Measurements from ENCODE around the gene CCDC154. TPM values are rescaled to one million over a fixed set of nuclear protein-coding genes. Genes with fewer than 3 reads are reported as not detected.

CCDC154 gene
- total and polyA plus RNA-seq, 2 donors (not counting 1 experiment from before 2014, with no cell fraction given) = 12.4 to 22.9 TPM

DNA sequence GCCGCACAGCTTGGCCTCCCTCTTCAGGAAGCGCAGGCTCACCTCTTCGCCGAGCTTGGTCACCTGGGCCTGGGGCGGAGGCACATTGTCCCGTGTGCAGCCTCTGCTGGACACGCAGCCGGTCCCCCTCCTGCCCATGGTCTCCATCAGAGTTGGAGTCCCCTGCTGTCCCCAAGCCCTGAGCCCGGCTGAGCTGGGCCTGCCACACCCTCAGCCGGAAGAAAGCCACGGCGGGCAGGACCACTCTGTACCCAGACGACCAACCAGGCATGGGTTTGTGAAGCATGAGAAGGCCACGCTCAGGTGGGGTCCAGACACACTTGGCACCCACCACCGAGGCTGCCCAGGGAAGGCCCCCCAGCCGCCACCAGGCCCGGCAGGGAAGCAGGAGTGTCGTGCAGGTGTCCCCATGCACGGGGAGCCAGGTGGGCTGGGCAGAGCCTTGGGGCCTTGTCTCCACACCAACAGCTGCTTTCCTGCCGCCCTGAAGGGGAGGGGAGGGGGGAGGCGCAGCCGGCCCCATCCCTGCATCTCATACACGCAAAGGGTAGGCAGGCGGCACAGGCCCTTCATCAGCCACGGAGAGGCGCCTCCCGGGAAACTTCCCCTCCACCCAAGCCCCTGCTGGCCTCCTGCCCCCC is 5.2 kb downstream of the CCDC154 start:
- Histone ChIP-seq H3K4me2 (replicated peaks; ENCODE audit: low read depth, low read length, poor library complexity, severe bottlenecking) (no peak overlapping the region), H3K36me3 (replicated peaks in 1 of 2; ENCODE audit: control extremely low read depth in 1 of 2, control insufficient read depth in 1 of 2, extremely low read depth in 1 of 2, insufficient read depth in 2 of 2, low read length in 1 of 2) (no peaks in the 10 kb centered on the region), H4K20me1 (ENCODE audit: control insufficient read depth, insufficient read depth, low read length, poor library complexity, severe bottlenecking) (no peaks in the 10 kb centered on the region), H3K27ac (ENCODE audit: low read length in 2 of 2) (no peak overlapping the region), H3K79me2 (ENCODE audit: control insufficient read depth, insufficient read depth, low read length) (no peaks in the 10 kb centered on the region), H2AFZ (ENCODE audit: insufficient read depth, low read depth, low read length, poor library complexity, severe bottlenecking) (no peak overlapping the region), H3K9ac (ENCODE audit: low read length) (no peak overlapping the region), H3K9me3 (ENCODE audit: control extremely low read depth in 1 of 3, control insufficient read depth in 2 of 3, insufficient read depth in 1 of 3, low read length in 2 of 3) (no peaks in the 10 kb centered on the region), H3K4me3 (ENCODE audit: control extremely low read depth in 1 of 5, extremely low read depth in 1 of 5, insufficient read depth in 1 of 5, low read depth in 2 of 5, low read length in 4 of 5) (no peak overlapping the region), H3K4me1 (ENCODE audit: control insufficient read depth in 2 of 2, insufficient read depth in 2 of 2, low read length in 2 of 2) (peaks cover 3 to 6% of the 10 kb centered on the region in 2 donors), H3K27me3 (replicated peaks in 1 of 4; ENCODE audit: control extremely low read depth in 1 of 4, control insufficient read depth in 3 of 4, insufficient read depth in 4 of 4, low read length in 3 of 4) (no peaks in the 10 kb centered on the region)
- ChIA-PET CTCF (no interaction called here), POLR2A (interaction anchor here (0.6 kb wide), 1 partner anchor 39 kb away, joined by 9 read pairs; no protein-coding TSS in a partner anchor)
- Mint-ChIP-seq H3K4me3 (no peak overlapping the region), H3K27me3 (no peaks in the 10 kb centered on the region), H3K4me1 (no peaks in the 10 kb centered on the region), H3K27ac (no peak overlapping the region), H3K9me3 (ENCODE audit: insufficient read depth) (no peaks in the 10 kb centered on the region)
- DNase-seq (no peak), ATAC-seq (ENCODE audit: low read depth) (no peak)
- intact Hi-C loops (cut with micrococcal nuclease) = no loop called here
- TF ChIP-seq EZH2 (IDR thresholded peaks at IDR 0.05; ENCODE audit: borderline replicate concordance, insufficient read depth, low read depth, low read length, poor library complexity, severe bottlenecking) = no peak
- TF ChIP-seq, protein P1, sequence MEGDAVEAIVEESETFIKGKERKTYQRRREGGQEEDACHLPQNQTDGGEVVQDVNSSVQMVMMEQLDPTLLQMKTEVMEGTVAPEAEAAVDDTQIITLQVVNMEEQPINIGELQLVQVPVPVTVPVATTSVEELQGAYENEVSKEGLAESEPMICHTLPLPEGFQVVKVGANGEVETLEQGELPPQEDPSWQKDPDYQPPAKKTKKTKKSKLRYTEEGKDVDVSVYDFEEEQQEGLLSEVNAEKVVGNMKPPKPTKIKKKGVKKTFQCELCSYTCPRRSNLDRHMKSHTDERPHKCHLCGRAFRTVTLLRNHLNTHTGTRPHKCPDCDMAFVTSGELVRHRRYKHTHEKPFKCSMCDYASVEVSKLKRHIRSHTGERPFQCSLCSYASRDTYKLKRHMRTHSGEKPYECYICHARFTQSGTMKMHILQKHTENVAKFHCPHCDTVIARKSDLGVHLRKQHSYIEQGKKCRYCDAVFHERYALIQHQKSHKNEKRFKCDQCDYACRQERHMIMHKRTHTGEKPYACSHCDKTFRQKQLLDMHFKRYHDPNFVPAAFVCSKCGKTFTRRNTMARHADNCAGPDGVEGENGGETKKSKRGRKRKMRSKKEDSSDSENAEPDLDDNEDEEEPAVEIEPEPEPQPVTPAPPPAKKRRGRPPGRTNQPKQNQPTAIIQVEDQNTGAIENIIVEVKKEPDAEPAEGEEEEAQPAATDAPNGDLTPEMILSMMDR (IDR thresholded peaks at IDR 0.05) = no peak
- 87% methylated on average over 18 of the region's 27 CpGs for WGBS (ENCODE audit: insufficient coverage)

DNA sequence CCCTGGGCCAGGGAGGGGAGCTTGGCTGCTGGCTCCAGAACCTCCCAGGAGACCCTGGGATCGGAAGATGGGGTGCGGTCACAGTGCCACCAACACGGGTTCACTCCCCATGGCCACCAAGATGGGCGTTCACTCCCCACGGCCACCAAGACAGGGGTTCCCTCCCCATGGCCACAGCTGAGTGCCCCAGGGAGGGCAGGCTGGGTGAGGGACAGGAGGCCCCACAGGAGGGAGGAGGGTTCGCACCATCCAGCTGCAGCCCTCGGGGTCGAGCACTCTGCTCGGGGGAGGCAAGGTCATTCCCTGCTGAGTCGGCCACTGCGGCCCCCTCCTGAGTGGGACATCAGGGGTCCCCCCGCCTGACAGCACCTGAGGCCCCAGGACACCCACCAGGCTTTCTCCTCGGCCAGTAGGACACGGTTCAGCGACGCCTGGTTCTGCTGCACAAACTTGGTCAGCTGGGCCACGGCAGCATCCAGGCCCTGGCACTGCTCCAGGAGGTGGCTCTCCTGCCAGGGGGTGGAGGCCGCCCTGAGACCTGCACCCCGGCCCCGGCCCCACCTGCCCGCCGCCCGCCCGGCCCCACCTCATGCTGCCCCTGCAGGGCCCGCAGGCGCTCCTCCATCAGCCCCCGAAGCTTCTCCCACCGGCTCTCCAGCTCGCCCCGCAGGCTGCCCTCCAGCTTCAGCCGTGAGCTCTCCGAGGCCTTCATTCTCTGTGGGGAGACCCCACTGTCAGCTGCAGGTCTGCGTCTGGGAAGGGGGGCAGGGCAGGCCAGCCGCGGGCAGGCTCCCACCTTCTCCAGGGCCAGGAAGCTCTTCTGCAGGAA is 5.9 kb downstream of the CCDC154 start:
- Histone ChIP-seq H4K20me1 (ENCODE audit: control insufficient read depth, insufficient read depth, low read length, poor library complexity, severe bottlenecking) (no peaks in the 10 kb centered on the region), H3K36me3 (replicated peaks in 1 of 2; ENCODE audit: control extremely low read depth in 1 of 2, control insufficient read depth in 1 of 2, extremely low read depth in 1 of 2, insufficient read depth in 2 of 2, low read length in 1 of 2) (no peaks in the 10 kb centered on the region), H3K4me3 (ENCODE audit: control extremely low read depth in 1 of 5, extremely low read depth in 1 of 5, insufficient read depth in 1 of 5, low read depth in 2 of 5, low read length in 4 of 5) (no peak overlapping the region), H3K27me3 (replicated peaks in 1 of 4; ENCODE audit: control extremely low read depth in 1 of 4, control insufficient read depth in 3 of 4, insufficient read depth in 4 of 4, low read length in 3 of 4) (no peaks in the 10 kb centered on the region), H3K4me2 (replicated peaks; ENCODE audit: low read depth, low read length, poor library complexity, severe bottlenecking) (no peak overlapping the region), H3K27ac (ENCODE audit: low read length in 2 of 2) (no peak overlapping the region), H2AFZ (ENCODE audit: insufficient read depth, low read depth, low read length, poor library complexity, severe bottlenecking) (no peak overlapping the region), H3K4me1 (ENCODE audit: control insufficient read depth in 2 of 2, insufficient read depth in 2 of 2, low read length in 2 of 2) (peaks cover under 1 to 2% of the 10 kb centered on the region in 2 donors), H3K79me2 (ENCODE audit: control insufficient read depth, insufficient read depth, low read length) (no peaks in the 10 kb centered on the region), H3K9me3 (ENCODE audit: control extremely low read depth in 1 of 3, control insufficient read depth in 2 of 3, insufficient read depth in 1 of 3, low read length in 2 of 3) (no peaks in the 10 kb centered on the region), H3K9ac (ENCODE audit: low read length) (no peak overlapping the region)
- 94% methylated on average over 35 of the region's 35 CpGs for WGBS (ENCODE audit: insufficient coverage)
- H3K27me3 Mint-ChIP-seq = no peaks in the 10 kb centered on the region
- ChIA-PET POLR2A (interaction anchor here (0.6 kb wide), 1 partner anchor 38 kb away, joined by 9 read pairs; no protein-coding TSS in a partner anchor), CTCF (no interaction called here)
- TF ChIP-seq EZH2 (IDR thresholded peaks at IDR 0.05; ENCODE audit: borderline replicate concordance, insufficient read depth, low read depth, low read length, poor library complexity, severe bottlenecking) = no peak
- TF ChIP-seq, protein P1 (IDR thresholded peaks at IDR 0.05) = no peak
- no peak overlapping the region for H3K4me3 Mint-ChIP-seq
- no peaks in the 10 kb centered on the region for H3K9me3 Mint-ChIP-seq (ENCODE audit: insufficient read depth)
- DNase-seq = no peak
- intact Hi-C loops (cut with micrococcal nuclease) = no loop called here
- ATAC-seq (ENCODE audit: low read depth) = no peak
- H3K4me1 Mint-ChIP-seq = no peaks in the 10 kb centered on the region
- no peak overlapping the region for H3K27ac Mint-ChIP-seq
